ENCODE measurements around the gene DIAPH3. TPM values are rescaled to one million over a fixed set of nuclear protein-coding genes. Genes with fewer than 3 reads are reported as not detected.

The DIAPH3 gene
- total RNA-seq, 1 experiment from 2014 or later = 62.3 TPM

GRCh38 chr13:59873856-59874255, 289.9 kb downstream of the DIAPH3 start:
- intact Hi-C loops (cut with micrococcal nuclease; ENCODE audit: unreplicated experiment) = no loop called here
- H3K4me3 ChIP-seq (ENCODE audit: low read depth, low read length, poor library complexity, severe bottlenecking) = no peak overlapping the region
- no peaks in the 10 kb centered on the region for H3K27me3 ChIP-seq (replicated peaks; ENCODE audit: insufficient read depth, low read depth, low read length, poor library complexity)
- H3K9me3 ChIP-seq (ENCODE audit: low read depth, low read length, poor library complexity, severe bottlenecking) = no peaks in the 10 kb centered on the region
- no peak for DNase-seq (ENCODE audit: low spot score)
- POLR2A ChIA-PET (ENCODE audit: low non-redundant PET) = no interaction called here
- peaks cover 9% of the 10 kb centered on the region for H3K36me3 ChIP-seq (ENCODE audit: insufficient read depth, low read length, poor library complexity, severe bottlenecking)
- no TSS peak for BruUV-seq (replicated peaks)
- no peak overlapping the region for H3K27ac ChIP-seq (ENCODE audit: low read depth, low read length, poor library complexity, severe bottlenecking)
- peaks cover 1% of the 10 kb centered on the region for H3K4me1 ChIP-seq (ENCODE audit: insufficient read depth, low read length, poor library complexity, severe bottlenecking)
- CTCF ChIA-PET = no interaction called here
- TF ChIP-seq CTCF (conservative IDR thresholded peaks at IDR 0.05; ENCODE audit: low read depth, low read length) (no peak), EZH2 (IDR thresholded peaks at IDR 0.05; ENCODE audit: borderline replicate concordance, low read depth, low read length, poor library complexity, severe bottlenecking) (no peak)

GRCh38 chr13:59873309-59873708, 290.4 kb downstream of the DIAPH3 start:
- no peak for DNase-seq (ENCODE audit: low spot score)
- TF ChIP-seq CTCF (conservative IDR thresholded peaks at IDR 0.05; ENCODE audit: low read depth, low read length) (no peak), EZH2 (IDR thresholded peaks at IDR 0.05; ENCODE audit: borderline replicate concordance, low read depth, low read length, poor library complexity, severe bottlenecking) (no peak)
- BruUV-seq (replicated peaks) = no TSS peak
- Histone ChIP-seq H3K27me3 (replicated peaks; ENCODE audit: insufficient read depth, low read depth, low read length, poor library complexity) (no peaks in the 10 kb centered on the region), H3K36me3 (ENCODE audit: insufficient read depth, low read length, poor library complexity, severe bottlenecking) (peaks cover 4% of the 10 kb centered on the region), H3K27ac (ENCODE audit: low read depth, low read length, poor library complexity, severe bottlenecking) (no peak overlapping the region), H3K4me1 (ENCODE audit: insufficient read depth, low read length, poor library complexity, severe bottlenecking) (no peaks in the 10 kb centered on the region), H3K9me3 (ENCODE audit: low read depth, low read length, poor library complexity, severe bottlenecking) (no peaks in the 10 kb centered on the region), H3K4me3 (ENCODE audit: low read depth, low read length, poor library complexity, severe bottlenecking) (no peak overlapping the region)
- POLR2A ChIA-PET (ENCODE audit: low non-redundant PET) = no interaction called here
- intact Hi-C loops (cut with micrococcal nuclease; ENCODE audit: unreplicated experiment) = no loop called here
- CTCF ChIA-PET = no interaction called here

GRCh38 chr13:59867867-59868266, 295.9 kb downstream of the DIAPH3 start:
- Histone ChIP-seq H3K9me3 (ENCODE audit: low read depth, low read length, poor library complexity, severe bottlenecking) (no peaks in the 10 kb centered on the region), H3K27me3 (replicated peaks; ENCODE audit: insufficient read depth, low read depth, low read length, poor library complexity) (no peaks in the 10 kb centered on the region), H3K36me3 (ENCODE audit: insufficient read depth, low read length, poor library complexity, severe bottlenecking) (no peaks in the 10 kb centered on the region), H3K27ac (ENCODE audit: low read depth, low read length, poor library complexity, severe bottlenecking) (no peak overlapping the region), H3K4me3 (ENCODE audit: low read depth, low read length, poor library complexity, severe bottlenecking) (no peak overlapping the region), H3K4me1 (ENCODE audit: insufficient read depth, low read length, poor library complexity, severe bottlenecking) (peaks cover 7% of the 10 kb centered on the region)
- no peak for DNase-seq (ENCODE audit: low spot score)
- BruUV-seq (replicated peaks) = no TSS peak
- ChIA-PET CTCF (no interaction called here), POLR2A (ENCODE audit: low non-redundant PET) (no interaction called here)
- intact Hi-C loops (cut with micrococcal nuclease; ENCODE audit: unreplicated experiment) = no loop called here
- TF ChIP-seq EZH2 (IDR thresholded peaks at IDR 0.05; ENCODE audit: borderline replicate concordance, low read depth, low read length, poor library complexity, severe bottlenecking) (no peak), CTCF (conservative IDR thresholded peaks at IDR 0.05; ENCODE audit: low read depth, low read length) (no peak)

Measured in A673 (cell line).